HG02840 (cell line): ENCODE measurements around the gene CSPG5.

Experiments
- ATAC-seq: cut with Tn5 transposase; IDR thresholded peaks from one replicate; pipeline ENCODE4 v1.9.1; 2021; ENCODE audit warnings: mild to moderate bottlenecking, moderate library complexity, moderate number of reproducible peaks; ENCODE audit not compliant: unreplicated experiment, low FRiP score

Gene CSPG5

GRCh38 chr3:47541583-47542108, 37.0 kb downstream of the CSPG5 start:
- no peak for ATAC-seq

GRCh38 chr3:47540281-47540680, 38.4 kb downstream of the CSPG5 start:
- ATAC-seq, result no peak

DNA sequence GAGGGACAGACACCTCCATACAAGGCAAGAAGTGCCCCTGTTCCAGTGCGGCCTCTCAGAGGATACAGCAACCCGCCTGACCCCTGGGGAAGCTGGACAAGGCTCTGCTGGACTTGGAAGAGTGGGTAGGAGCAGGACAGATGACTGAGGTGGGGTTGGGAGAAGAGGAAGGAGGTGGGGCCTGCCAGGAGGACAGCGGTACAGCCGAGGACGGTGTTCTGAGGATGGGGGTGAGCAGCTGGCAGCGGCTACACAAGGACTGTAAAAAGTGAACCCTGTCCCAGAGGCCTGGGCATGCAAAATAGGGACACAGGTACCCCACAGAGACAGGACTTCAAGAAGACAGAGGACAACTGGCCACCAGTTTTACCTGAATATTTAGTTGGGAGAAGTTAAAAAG, 41.7 kb downstream of the CSPG5 start:
- no peak for ATAC-seq

GRCh38 chr3:47536221-47536891, 42.3 kb downstream of the CSPG5 start:
- no peak for ATAC-seq

DNA sequence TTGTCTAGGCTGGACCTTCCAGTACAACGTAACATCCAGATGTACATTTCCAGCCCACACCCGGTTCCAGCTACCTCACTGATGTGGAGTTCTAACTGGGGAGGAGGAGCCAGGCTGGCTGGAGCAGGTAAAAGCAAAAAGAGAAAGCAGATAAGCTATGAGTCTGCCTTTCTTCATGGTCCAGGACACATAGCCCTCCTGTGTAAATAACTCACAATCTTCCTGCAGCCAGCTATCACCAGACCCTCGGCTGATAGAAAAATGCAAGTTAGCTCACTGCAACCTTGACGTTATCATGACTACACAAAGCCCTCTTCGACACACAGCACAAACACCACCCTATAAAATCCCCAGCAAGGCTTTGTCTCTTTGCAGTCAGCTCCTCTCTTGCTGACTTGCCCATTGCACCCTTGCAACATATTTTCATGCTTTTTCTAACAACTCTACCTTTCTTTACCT, 44.6 kb downstream of the CSPG5 start:
- ATAC-seq, result no peak

GRCh38 chr3:47533481-47533880, 45.2 kb downstream of the CSPG5 start:
- no peak for ATAC-seq

DNA sequence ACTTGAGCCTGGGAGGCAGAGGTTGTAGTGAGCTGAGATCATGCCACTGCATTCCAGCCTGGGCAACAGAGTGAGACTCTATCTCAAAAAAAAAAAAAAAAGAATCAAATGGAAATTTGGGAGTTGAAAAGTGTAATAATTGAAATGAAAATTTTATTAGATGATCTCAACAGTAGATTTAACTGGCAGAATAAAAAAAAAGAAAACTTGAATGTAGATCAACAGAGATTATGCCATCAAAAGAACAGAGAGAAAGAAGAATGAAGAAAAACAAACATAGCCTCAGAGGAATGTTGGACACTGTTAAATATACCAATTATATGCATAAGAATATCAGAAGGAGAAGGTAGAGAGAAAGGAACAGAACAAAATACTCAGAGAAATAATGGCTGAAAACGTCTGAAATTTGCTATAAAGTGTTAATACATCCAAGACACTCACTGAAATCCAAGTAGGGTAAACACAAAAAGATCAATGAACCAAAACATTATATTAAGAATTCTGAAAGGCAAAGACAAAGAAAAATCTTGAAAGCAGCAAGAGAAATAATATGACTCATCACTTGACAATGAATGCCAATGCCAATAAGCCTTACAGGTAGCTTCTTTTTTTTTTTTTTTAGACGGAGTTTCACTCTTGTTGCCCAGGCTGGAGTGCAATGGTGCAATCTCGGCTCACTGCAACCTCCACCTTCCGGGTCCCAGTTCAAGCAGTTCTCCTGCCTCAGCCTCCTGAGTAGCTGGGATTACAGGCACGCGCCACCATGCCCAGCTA, 50.5 kb downstream of the CSPG5 start:
- no peak for ATAC-seq

DNA sequence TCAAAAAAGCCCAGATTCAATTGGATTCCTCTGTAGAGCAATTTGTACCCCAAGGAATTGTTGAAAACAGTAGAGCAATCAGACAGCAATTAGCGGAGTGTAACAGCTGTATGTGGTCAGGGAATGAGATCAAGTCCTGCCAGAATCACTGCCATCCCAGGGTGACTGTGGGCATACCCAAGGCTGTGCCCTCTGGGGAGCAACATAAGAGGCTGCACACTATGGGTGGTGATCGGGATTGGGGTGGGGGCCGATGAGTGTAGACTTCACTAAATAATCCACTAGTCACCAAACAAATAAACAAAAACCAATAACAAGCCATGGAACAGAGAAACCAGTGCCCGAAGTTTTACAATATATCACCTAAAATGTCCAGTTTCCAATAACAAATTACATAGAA, 53.0 kb downstream of the CSPG5 start:
- no peak for ATAC-seq

GRCh38 chr3:47523310-47524073, 55.2 kb downstream of the CSPG5 start:
- no peak for ATAC-seq

DNA sequence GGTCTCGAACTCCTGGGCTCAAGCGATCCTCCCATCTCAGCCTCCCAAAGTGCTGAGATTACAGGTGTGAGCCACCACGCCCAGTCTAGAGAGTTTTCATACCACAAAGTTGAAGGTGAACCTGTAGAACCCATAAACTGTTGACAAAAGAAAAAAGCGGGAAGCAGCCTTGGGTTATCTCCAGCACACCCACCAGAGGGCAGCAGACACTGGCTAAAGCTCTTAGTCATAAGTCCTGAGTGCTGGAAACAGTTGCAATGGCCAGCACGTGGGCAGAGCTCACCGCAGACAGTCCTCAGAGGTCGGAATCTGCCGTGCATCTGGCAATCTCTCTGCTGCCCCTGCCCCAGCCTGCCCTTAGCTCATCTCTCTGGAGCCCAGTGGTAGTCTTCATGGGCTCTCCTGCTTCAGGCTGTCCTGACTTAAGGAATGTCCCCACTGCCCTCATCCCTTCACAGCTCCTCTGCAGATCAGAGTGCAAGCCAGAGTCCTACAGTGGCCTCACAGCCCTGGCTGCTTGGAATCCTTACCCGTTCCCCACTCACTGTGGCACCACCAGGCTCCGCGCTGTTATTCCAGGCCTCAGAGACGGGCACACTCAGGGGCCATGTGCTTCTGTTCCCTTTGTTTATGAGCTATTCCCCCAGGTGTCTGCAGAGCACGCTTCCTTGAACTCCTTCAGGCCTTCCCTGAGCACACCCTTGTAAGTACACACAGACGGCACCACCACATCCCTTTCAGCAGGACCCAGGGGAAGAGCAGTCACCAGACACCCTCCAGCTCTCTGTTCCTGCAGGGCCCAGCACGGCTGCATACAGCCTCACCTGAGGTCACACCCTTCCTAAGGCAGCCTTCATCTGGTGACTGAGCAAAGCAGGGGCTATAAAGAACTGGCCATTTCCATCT, 56.3 kb downstream of the CSPG5 start:
- no peak for ATAC-seq

DNA sequence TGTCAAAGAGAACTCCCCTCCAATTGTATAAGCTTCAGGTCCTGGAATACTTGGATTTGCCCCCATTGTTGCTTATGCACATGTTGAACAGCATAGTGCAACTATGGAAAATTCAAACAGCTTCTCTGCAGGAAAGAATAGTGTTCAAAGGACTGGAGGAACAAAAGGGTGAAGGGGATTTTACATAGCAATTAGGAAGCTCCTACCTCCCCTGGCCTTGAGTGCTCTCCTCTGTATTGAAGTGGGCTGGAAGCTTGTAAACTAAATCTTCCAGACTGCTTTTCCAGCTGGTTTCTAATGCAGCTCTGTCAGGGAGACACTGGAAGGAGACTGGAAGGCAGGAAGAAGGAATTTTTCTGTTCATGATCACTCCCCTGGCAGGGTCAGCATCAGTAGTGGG, 57.9 kb downstream of the CSPG5 start:
- ATAC-seq, result no peak

DNA sequence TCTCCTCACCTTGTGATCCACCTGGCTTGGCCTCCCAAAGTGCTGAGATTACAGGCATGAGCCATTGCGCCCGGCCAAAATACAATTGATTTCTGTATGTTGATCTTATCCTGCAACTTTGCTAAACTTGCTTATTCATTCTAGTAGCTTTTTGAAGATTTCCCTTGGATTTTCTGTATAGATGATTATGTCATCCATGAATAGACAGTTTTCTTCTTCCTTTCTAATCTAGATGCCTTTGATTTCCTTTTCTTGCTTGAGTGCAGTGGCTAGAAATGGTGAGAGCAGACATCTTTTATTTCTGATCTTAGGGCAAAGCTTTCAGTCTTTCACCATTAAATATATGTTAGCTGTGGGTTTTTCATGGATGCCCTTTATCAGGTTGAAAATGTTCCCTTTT, 60.7 kb downstream of the CSPG5 start:
- ATAC-seq, result no peak

- ATAC-seq, result no peak
These were observed 62.8 kb downstream of the CSPG5 start for GRCh38 chr3:47515864-47516319.

DNA sequence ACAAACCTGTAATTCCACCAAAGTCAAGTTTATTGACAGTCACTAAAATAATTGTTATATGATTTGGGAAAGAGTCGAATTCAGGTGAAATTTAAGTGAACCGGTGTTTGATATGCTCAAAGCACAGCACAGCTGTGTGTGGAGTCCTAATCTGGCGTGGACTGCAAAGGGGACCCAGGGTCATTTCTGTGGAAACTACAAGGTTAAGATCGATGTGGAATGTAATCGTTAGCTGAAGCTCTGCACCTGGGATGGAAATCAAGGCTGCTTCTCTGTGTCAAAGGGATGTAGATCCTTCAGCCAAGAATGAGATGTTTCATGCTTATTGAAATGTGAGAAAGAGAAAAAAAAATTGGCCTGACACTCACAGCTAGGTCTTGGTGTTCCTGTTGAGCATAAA, 63.6 kb downstream of the CSPG5 start:
- ATAC-seq, result no peak

DNA sequence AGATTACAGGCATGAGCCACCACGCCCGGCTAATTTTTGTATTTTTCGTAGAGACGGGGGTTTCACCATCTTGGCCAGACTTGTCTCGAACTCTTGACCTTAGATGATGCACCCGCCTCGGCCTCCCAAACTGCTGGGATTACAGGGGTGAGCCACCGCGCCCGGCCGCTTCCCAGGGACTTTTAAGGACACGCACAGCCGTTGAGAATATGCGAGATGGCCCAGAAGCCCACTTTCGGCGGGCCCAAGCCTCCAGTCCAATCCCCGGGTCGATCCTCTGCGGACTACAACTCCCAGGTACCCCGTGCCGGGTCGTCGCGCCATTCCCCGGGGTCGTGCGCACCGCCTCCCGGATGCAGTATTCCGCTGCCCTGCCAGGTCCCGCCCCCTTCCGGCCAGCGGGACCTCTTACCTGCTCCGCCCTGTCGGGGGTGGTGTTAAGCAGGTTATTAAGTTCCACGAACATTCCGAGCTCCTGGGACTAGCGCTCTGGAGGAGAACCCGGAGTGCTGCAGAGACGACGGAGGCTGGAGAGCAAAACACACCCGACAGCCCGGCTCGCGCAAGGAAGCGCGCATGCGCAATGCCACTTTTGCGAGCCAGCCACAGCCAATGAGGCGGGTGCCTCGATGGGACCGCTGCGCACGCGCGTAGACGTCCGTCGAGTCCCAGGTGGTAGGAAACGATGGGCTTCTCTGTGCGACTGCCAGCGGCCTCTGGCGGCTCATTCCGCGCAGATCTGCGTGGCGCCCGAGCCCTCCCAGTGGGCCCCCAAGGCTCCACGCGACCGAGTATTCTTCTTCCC, 65.3 kb downstream of the CSPG5 start, which contains the start of gene ELP6:
Gene ELP6 (minus strand): TSS at position 588 of the 805 bp plus-strand sequence. CDS start 122 bp downstream, at position 466.
- peak; percentile 95 for ATAC-seq

- no peak for ATAC-seq
These were observed 66.1 kb downstream of the CSPG5 start for GRCh38 chr3:47512416-47513124.
